ENCODE results near the gene TMEM247. TPM values are rescaled to one million over a fixed set of nuclear protein-coding genes. Genes with fewer than 3 reads are reported as not detected.

Gene TMEM247
- total RNA-seq, 1 donor from 2014 or later: not detected

DNA sequence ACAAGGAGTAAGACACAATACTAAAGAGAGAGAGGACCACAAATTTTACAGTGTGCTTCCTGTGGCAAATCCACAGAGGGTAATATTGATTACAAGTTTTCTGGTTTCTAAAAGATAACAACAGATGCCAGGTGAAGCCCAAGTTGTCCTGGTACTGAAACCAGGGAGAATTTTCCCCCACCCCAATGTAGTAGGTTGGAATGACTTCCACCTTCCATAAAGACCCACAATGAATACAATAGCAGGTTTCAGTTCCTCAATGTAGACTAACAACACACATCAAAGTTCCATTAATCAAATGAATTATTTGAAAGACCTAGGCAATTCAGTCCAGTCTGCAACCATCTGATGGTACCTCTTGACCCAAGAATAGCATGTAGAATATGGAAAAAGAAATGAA, 44.0 kb upstream of the TMEM247 start:
- Mint-ChIP-seq H3K9me3 (no peaks in the 10 kb centered on the region), H3K27me3 (peaks cover 5% of the 10 kb centered on the region), H3K36me3 (ENCODE audit: low read depth) (no peaks in the 10 kb centered on the region), H3K4me3 (no peak overlapping the region), H3K4me1 (no peaks in the 10 kb centered on the region), H3K27ac (no peak overlapping the region)
- intact Hi-C loops (cut with micrococcal nuclease): no loop called here
- ATAC-seq (ENCODE audit: low read depth) (no peak), DNase-seq (no peak)
- ChIA-PET POLR2A (no interaction called here), CTCF (no interaction called here)
- TF ChIP-seq, protein P1, sequence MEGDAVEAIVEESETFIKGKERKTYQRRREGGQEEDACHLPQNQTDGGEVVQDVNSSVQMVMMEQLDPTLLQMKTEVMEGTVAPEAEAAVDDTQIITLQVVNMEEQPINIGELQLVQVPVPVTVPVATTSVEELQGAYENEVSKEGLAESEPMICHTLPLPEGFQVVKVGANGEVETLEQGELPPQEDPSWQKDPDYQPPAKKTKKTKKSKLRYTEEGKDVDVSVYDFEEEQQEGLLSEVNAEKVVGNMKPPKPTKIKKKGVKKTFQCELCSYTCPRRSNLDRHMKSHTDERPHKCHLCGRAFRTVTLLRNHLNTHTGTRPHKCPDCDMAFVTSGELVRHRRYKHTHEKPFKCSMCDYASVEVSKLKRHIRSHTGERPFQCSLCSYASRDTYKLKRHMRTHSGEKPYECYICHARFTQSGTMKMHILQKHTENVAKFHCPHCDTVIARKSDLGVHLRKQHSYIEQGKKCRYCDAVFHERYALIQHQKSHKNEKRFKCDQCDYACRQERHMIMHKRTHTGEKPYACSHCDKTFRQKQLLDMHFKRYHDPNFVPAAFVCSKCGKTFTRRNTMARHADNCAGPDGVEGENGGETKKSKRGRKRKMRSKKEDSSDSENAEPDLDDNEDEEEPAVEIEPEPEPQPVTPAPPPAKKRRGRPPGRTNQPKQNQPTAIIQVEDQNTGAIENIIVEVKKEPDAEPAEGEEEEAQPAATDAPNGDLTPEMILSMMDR (IDR thresholded peaks at IDR 0.05): no peak

DNA sequence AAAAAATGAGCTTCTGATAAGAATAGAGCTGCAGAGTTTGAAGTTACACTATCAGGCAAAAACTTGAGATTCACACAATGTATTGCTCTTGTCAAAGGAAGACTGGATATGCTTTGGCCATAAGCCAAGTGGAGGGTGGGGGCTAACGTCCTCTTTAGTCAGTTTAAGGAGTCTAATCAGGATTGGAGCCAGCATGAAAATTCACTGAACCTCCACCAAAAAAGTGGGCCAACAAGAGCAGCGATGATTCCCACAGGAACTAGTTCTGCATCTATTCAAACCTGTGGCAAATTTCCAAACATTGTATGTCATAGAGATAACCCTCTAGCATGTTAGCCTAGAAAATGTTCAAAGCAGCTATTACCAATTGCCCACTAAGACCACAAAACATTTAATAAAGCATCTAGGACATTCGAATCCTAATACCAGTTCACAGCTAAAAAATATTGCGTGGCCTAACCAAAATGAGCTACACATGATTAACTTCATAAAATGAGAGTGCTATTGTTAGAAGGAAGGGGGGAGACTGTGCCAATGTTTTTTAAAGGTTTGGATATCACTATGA, 43.5 kb upstream of the TMEM247 start:
- no peaks in the 10 kb centered on the region for H3K4me1 Mint-ChIP-seq
- peaks cover 5% of the 10 kb centered on the region for H3K27me3 Mint-ChIP-seq
- POLR2A ChIA-PET: no interaction called here

DNA sequence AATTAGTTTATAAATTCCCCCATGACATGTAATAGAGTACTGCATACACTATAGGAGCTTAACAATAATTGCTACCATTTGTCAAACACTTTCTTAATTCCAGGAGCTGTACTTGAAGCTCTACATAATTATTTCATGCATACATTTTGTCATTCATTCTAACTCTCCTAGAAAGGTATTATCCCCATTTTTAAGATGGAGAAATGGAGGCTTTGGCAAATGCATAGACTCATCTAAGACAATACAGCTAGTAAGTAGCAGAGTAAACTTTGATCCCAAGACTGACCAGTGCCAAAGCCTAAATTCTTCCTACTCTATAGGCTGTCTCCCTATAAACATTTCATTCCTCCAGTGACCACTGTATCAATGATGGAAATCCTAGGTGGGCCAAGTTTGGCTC, 42.6 kb upstream of the TMEM247 start:
- DNase-seq: no peak
- Mint-ChIP-seq H3K27ac (no peak overlapping the region), H3K4me3 (no peak overlapping the region), H3K4me1 (no peaks in the 10 kb centered on the region), H3K9me3 (no peaks in the 10 kb centered on the region), H3K27me3 (peaks cover 2% of the 10 kb centered on the region), H3K36me3 (ENCODE audit: low read depth) (no peaks in the 10 kb centered on the region)
- ChIA-PET POLR2A (no interaction called here), CTCF (no interaction called here)
- TF ChIP-seq, protein P1 (IDR thresholded peaks at IDR 0.05): no peak
- intact Hi-C loops (cut with micrococcal nuclease): no loop called here
- ATAC-seq (ENCODE audit: low read depth): no peak

More for the DNA sequence above, 43.5 kb upstream of the TMEM247 start:
- intact Hi-C loops (cut with micrococcal nuclease): no loop called here
- DNase-seq (no peak), ATAC-seq (ENCODE audit: low read depth) (no peak)
- TF ChIP-seq, protein P1 (IDR thresholded peaks at IDR 0.05): no peak
- no peak overlapping the region for H3K4me3 Mint-ChIP-seq
- H3K27ac Mint-ChIP-seq: no peak overlapping the region
- CTCF ChIA-PET: no interaction called here
- H3K9me3 Mint-ChIP-seq: no peaks in the 10 kb centered on the region
- no peaks in the 10 kb centered on the region for H3K36me3 Mint-ChIP-seq (ENCODE audit: low read depth)

DNA sequence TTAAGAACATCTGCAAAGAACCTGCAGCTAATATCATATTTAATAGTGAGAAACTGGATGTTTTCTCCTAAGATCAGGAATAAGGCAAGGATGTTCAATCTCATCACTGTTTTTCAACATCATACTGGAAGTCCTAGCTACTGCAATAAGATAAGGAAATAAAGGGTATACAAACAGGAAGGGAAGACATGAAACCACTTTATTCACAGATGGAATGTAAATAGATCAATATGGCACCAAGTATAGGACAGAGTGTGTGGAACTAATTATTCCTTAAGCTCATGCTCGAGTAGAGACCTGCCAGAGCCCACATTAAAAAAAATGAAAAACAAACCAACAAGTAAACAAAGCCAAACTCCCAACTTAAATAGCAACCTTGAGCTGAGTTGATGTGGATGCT, 41.3 kb upstream of the TMEM247 start:
- Mint-ChIP-seq H3K27me3 (peaks cover 2% of the 10 kb centered on the region), H3K4me3 (no peak overlapping the region), H3K36me3 (ENCODE audit: low read depth) (no peaks in the 10 kb centered on the region), H3K4me1 (no peaks in the 10 kb centered on the region), H3K9me3 (no peaks in the 10 kb centered on the region), H3K27ac (no peak overlapping the region)
- no peak for ATAC-seq (ENCODE audit: low read depth)
- intact Hi-C loops (cut with micrococcal nuclease): no loop called here
- ChIA-PET CTCF (no interaction called here), POLR2A (no interaction called here)
- TF ChIP-seq, protein P1 (IDR thresholded peaks at IDR 0.05): no peak
- DNase-seq: no peak

DNA sequence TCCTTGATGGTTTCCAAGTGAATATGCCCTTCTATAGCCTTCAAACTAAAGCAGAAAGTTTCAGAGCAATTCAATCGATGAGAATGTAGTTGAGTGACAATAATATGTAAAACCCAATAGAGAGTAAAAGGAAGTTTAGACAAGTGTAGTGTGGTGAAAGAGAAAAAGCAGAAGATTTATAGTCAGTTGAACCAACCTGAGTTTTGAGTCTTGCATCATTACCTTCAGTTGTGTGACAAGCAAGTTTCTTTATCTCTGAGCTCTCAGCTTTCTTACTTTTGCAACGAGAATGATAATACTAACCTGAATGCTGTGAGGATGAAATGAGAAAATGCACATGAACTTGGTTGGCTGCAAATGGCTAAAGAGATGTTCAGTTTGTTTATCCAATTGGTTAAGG, 40.6 kb upstream of the TMEM247 start:
- TF ChIP-seq, protein P1 (IDR thresholded peaks at IDR 0.05): no peak
- POLR2A ChIA-PET: no interaction called here
- H3K4me3 Mint-ChIP-seq: no peak overlapping the region
- ATAC-seq (ENCODE audit: low read depth) (no peak), DNase-seq (no peak)
- CTCF ChIA-PET: no interaction called here
- H3K27ac Mint-ChIP-seq: no peak overlapping the region
- intact Hi-C loops (cut with micrococcal nuclease): no loop called here
- no peaks in the 10 kb centered on the region for H3K9me3 Mint-ChIP-seq
- H3K36me3 Mint-ChIP-seq (ENCODE audit: low read depth): no peaks in the 10 kb centered on the region
- no peaks in the 10 kb centered on the region for H3K4me1 Mint-ChIP-seq
- H3K27me3 Mint-ChIP-seq: peaks cover 7% of the 10 kb centered on the region

All from activated B cell treated with CpG ODN at 0.5 μM for 24 hours (primary cell).